PFSK-1 (cell line): Measurements from ENCODE around the gene PSORS1C2.

Experiments
- FOXP2 ChIP-seq: optimal IDR thresholded peaks from 2 replicates; pipeline ENCODE3; 2011; ENCODE audit warnings: borderline replicate concordance, control low read depth, inconsistent platforms; ENCODE audit not compliant: insufficient read depth; ENCODE audit errors: extremely low read length, extremely low read depth
- POLR2AphosphoS5 ChIP-seq: IDR thresholded peaks from 2 replicates; pipeline ENCODE4 v1.6.1; 2012; ENCODE audit warnings: low read depth, mild to moderate bottlenecking, control low read depth, low read length, moderate library complexity
- SIN3A ChIP-seq: IDR thresholded peaks from 2 replicates; pipeline ENCODE4 v1.6.1; 2012; ENCODE audit warnings: mild to moderate bottlenecking, low read length, moderate library complexity, borderline replicate concordance; ENCODE audit not compliant: insufficient read depth
- TAF1 ChIP-seq: IDR thresholded peaks from 2 replicates; pipeline ENCODE4 v1.6.1; 2012; ENCODE audit warnings: low read length, control low read depth, borderline replicate concordance; ENCODE audit not compliant: insufficient read depth
- TF ChIP-seq, protein P1 (sequence below), 2 experiments: IDR thresholded peaks; 2 replicates each; pipeline versions ENCODE4 v1.6.1 to v1.8.0; 2011 to 2012; ENCODE audit warnings: low read depth in 2 of 2, low read length in 2 of 2, control low read depth in 1 of 2, inconsistent platforms in 1 of 2, mild to moderate bottlenecking in 1 of 2, moderate library complexity in 1 of 2; ENCODE audit not compliant: insufficient read depth in 1 of 2

PSORS1C2 gene

DNA sequence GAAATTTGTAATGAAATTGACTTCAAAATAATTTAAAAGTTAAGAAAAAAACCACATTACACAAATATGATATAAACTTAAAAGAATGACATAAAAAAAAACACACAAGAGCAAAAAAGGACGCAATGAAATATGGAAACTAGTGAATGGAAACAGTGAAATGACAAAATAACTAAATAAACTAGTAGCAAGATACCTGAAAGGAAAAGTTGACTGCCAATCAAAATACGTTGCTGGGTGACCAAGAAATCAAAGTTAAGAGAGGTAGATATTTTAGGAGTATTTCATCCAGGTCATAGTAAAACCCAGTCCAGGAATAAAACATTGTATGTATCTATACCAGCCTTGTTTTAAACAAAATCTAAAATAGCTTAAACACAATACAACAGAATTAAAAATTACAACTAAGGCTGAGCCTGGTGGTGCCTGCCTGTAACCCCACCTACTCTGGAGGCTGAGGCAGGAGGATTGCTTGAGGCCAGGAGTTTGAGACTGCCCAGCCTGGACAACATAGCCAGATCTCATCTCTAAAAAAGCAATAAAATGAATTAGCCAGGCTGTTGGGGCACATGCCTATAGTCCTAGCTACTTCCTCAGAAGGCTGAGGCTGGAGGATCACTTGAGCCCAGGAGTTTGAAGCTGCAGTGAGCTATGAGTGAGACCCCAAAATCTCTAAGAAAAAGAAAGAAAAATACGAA lies 48.4 kb downstream of the PSORS1C2 start:
- TF ChIP-seq TAF1 (no peak), SIN3A (no peak), POLR2AphosphoS5 (no peak), FOXP2 (no peak)
- TF ChIP-seq, protein P1, sequence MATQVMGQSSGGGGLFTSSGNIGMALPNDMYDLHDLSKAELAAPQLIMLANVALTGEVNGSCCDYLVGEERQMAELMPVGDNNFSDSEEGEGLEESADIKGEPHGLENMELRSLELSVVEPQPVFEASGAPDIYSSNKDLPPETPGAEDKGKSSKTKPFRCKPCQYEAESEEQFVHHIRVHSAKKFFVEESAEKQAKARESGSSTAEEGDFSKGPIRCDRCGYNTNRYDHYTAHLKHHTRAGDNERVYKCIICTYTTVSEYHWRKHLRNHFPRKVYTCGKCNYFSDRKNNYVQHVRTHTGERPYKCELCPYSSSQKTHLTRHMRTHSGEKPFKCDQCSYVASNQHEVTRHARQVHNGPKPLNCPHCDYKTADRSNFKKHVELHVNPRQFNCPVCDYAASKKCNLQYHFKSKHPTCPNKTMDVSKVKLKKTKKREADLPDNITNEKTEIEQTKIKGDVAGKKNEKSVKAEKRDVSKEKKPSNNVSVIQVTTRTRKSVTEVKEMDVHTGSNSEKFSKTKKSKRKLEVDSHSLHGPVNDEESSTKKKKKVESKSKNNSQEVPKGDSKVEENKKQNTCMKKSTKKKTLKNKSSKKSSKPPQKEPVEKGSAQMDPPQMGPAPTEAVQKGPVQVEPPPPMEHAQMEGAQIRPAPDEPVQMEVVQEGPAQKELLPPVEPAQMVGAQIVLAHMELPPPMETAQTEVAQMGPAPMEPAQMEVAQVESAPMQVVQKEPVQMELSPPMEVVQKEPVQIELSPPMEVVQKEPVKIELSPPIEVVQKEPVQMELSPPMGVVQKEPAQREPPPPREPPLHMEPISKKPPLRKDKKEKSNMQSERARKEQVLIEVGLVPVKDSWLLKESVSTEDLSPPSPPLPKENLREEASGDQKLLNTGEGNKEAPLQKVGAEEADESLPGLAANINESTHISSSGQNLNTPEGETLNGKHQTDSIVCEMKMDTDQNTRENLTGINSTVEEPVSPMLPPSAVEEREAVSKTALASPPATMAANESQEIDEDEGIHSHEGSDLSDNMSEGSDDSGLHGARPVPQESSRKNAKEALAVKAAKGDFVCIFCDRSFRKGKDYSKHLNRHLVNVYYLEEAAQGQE (IDR thresholded peaks at IDR 0.05; ENCODE audit: insufficient read depth in 1 of 2, low read depth in 2 of 2, low read length in 2 of 2), result no peak
